Panc1 (cell line): ENCODE results near the gene LEKR1. TPM values are rescaled to one million over a fixed set of nuclear protein-coding genes. Genes with fewer than 3 reads are reported as not detected.

ENCODE experiments used
- ATAC-seq: fragments of 200-7000 bp; cut with Tn5 transposase; 2 replicates; pipeline ENCODE4 v1.9.1; 2020; ENCODE audit warnings: mild to moderate bottlenecking, moderate library complexity
- BruUV-seq: library from RNA; stranded (reverse); fragments of 400-500 nt; replicated peaks from 2 replicates; lab custom pipeline; 2021; lab: Mats Ljungman, UMichigan
- CTCF ChIA-PET: fragments of 300-600 bp; sonication (Branson Sonifier 250); formaldehyde crosslinking; loops from one replicate; lab custom pipeline; 2022; ENCODE audit warnings: antibody characterized with exemption; lab: Charles Lee
- POLR2A ChIA-PET: fragments of 300-600 bp; sonication (Branson Sonifier 250); formaldehyde crosslinking; loops from one replicate; lab custom pipeline; 2022; ENCODE audit warnings: antibody characterized with exemption; lab: Charles Lee
- DNase-seq: peaks from one replicate; pipeline ENCODE4 v3.0.0-alpha.2; 2010; ENCODE audit warnings: low read depth, low spot score
- H3K27ac ChIP-seq: 2 replicates; pipeline ENCODE4 v1.5.1; 2011; ENCODE audit warnings: mild to moderate bottlenecking, low read length, inconsistent platforms
- H3K27me3 ChIP-seq: fragments of 200-500 bp; sonication (Bioruptor generic); 2 replicates; pipeline ENCODE4 v1.6.0; 2014; ENCODE audit warnings: low read length, inconsistent platforms; ENCODE audit not compliant: control insufficient read depth, insufficient read depth
- H3K36me3 ChIP-seq: fragments of 200-500 bp; sonication (Bioruptor generic); 2 replicates; pipeline ENCODE4 v1.5.1; 2014; ENCODE audit warnings: inconsistent platforms, mild to moderate bottlenecking, low read length, moderate library complexity; ENCODE audit not compliant: control insufficient read depth, insufficient read depth
- H3K4me1 ChIP-seq: 2 replicates; pipeline ENCODE4 v1.5.1; 2011; ENCODE audit warnings: inconsistent platforms, mild to moderate bottlenecking, low read length, moderate library complexity; ENCODE audit not compliant: control insufficient read depth, insufficient read depth
- H3K4me3 ChIP-seq, 2 experiments: 2 replicates each; pipeline ENCODE4 v1.5.1; 2011 to 2012; ENCODE audit warnings: low read depth in 2 of 2, low read length in 2 of 2, mild to moderate bottlenecking in 2 of 2, inconsistent platforms in 1 of 2, moderate library complexity in 1 of 2
- H3K9me3 ChIP-seq: fragments of 200-500 bp; sonication (Bioruptor generic); 2 replicates; pipeline ENCODE4 v1.5.1; 2014; ENCODE audit warnings: low read depth, mild to moderate bottlenecking, inconsistent platforms, low read length, moderate library complexity; ENCODE audit not compliant: control insufficient read depth, insufficient read depth
- POLR2AphosphoS5 ChIP-seq: IDR thresholded peaks from 2 replicates; pipeline ENCODE4 v1.6.1; 2012; ENCODE audit warnings: mild to moderate bottlenecking, low read depth, low read length, moderate library complexity
- SIN3A ChIP-seq: IDR thresholded peaks from 2 replicates; pipeline ENCODE4 v1.6.1; 2012; ENCODE audit warnings: low read depth, mild to moderate bottlenecking, low read length, moderate library complexity, borderline replicate concordance; ENCODE audit not compliant: insufficient read depth
- TCF7L2 ChIP-seq: IDR thresholded peaks from 2 replicates; pipeline ENCODE4 v1.6.1; 2011; ENCODE audit warnings: mild to moderate bottlenecking, low read depth, low read length, inconsistent platforms
- in situ Hi-C: cut with HindIII; loops from 2 replicates; pipeline ENCODE4 v1.10.0; 2016; ENCODE audit warnings: low sequenced_read_pairs, low pct_unique_long_range_greater_than_20kb
- intact Hi-C: fragments of 100-400 bp; cut with micrococcal nuclease; formaldehyde crosslinking; loops from one replicate; pipeline ENCODE4 v1.10.0; 2022; ENCODE audit not compliant: unreplicated experiment
- total RNA-seq: library from RNA; stranded (reverse); gene quantifications from one replicate; pipeline ENCODE4 v1.2.1, GENCODE V29; 2021; ENCODE audit not compliant: unreplicated experiment
- TF ChIP-seq, protein P1 (sequence below), 2 experiments: IDR thresholded peaks; 2 replicates each; pipeline ENCODE4 v1.6.1; 2011 to 2012; ENCODE audit warnings: low read depth in 2 of 2, control low read depth in 1 of 2, low read length in 1 of 2, mild to moderate bottlenecking in 1 of 2, moderate library complexity in 1 of 2; ENCODE audit not compliant: insufficient read depth in 1 of 2
- TF ChIP-seq, protein P2 (sequence below): fragments of 450-650 bp; IDR thresholded peaks from 2 replicates; pipeline ENCODE4 v1.5.1; 2017; ENCODE audit warnings: mild to moderate bottlenecking

LEKR1 gene
- total RNA-seq, 1 experiment from 2014 or later: not detected

DNA sequence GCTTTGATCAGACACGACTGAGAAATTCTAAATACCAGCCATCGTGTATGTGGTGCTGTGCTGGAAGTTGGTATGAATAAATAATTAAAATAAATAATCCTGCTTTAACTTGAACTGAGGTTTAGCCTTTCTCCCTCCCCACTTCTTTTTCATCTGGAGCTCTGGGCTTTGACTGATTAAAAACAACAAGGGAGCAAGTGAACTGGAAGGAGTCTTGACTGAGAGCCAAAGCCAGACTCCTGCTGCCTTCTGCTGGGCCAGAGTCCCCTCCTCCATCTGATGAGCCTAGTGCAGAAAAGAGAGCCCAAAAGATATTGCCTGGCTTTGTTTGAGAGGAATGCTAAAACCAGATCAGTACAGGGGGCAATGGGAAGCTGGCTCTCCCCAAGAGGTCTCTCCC lies 237.8 kb downstream of the LEKR1 start:
- BruUV-seq: no TSS peak
- DNase-seq (no peak), ATAC-seq (no peak)
- Histone ChIP-seq H3K27ac (no peak overlapping the region), H3K36me3 (no peaks in the 10 kb centered on the region), H3K27me3 (no peaks in the 10 kb centered on the region), H3K4me3 (no peak overlapping the region), H3K9me3 (no peaks in the 10 kb centered on the region), H3K4me1 (0 out of 2 replicates have a peak, but pooled peaks cover 4% of the 10 kb centered on the region)
- intact Hi-C loops: no loop called here
- CTCF ChIA-PET: no interaction called here
- no peak for TF ChIP-seq POLR2AphosphoS5
- TF ChIP-seq, protein P1, sequence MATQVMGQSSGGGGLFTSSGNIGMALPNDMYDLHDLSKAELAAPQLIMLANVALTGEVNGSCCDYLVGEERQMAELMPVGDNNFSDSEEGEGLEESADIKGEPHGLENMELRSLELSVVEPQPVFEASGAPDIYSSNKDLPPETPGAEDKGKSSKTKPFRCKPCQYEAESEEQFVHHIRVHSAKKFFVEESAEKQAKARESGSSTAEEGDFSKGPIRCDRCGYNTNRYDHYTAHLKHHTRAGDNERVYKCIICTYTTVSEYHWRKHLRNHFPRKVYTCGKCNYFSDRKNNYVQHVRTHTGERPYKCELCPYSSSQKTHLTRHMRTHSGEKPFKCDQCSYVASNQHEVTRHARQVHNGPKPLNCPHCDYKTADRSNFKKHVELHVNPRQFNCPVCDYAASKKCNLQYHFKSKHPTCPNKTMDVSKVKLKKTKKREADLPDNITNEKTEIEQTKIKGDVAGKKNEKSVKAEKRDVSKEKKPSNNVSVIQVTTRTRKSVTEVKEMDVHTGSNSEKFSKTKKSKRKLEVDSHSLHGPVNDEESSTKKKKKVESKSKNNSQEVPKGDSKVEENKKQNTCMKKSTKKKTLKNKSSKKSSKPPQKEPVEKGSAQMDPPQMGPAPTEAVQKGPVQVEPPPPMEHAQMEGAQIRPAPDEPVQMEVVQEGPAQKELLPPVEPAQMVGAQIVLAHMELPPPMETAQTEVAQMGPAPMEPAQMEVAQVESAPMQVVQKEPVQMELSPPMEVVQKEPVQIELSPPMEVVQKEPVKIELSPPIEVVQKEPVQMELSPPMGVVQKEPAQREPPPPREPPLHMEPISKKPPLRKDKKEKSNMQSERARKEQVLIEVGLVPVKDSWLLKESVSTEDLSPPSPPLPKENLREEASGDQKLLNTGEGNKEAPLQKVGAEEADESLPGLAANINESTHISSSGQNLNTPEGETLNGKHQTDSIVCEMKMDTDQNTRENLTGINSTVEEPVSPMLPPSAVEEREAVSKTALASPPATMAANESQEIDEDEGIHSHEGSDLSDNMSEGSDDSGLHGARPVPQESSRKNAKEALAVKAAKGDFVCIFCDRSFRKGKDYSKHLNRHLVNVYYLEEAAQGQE (IDR thresholded peaks at IDR 0.05; ENCODE audit: insufficient read depth in 1 of 2, low read depth in 2 of 2, low read length in 1 of 2): no peak
- no peak for TF ChIP-seq TCF7L2
- no peak for TF ChIP-seq SIN3A
- TF ChIP-seq, protein P2, sequence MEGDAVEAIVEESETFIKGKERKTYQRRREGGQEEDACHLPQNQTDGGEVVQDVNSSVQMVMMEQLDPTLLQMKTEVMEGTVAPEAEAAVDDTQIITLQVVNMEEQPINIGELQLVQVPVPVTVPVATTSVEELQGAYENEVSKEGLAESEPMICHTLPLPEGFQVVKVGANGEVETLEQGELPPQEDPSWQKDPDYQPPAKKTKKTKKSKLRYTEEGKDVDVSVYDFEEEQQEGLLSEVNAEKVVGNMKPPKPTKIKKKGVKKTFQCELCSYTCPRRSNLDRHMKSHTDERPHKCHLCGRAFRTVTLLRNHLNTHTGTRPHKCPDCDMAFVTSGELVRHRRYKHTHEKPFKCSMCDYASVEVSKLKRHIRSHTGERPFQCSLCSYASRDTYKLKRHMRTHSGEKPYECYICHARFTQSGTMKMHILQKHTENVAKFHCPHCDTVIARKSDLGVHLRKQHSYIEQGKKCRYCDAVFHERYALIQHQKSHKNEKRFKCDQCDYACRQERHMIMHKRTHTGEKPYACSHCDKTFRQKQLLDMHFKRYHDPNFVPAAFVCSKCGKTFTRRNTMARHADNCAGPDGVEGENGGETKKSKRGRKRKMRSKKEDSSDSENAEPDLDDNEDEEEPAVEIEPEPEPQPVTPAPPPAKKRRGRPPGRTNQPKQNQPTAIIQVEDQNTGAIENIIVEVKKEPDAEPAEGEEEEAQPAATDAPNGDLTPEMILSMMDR: no peak
- POLR2A ChIA-PET: interaction anchor here (0.9 kb wide), 1 partner anchor 432 kb away, joined by 3 read pairs; no protein-coding TSS in a partner anchor
- in situ Hi-C loops: no loop called here

DNA sequence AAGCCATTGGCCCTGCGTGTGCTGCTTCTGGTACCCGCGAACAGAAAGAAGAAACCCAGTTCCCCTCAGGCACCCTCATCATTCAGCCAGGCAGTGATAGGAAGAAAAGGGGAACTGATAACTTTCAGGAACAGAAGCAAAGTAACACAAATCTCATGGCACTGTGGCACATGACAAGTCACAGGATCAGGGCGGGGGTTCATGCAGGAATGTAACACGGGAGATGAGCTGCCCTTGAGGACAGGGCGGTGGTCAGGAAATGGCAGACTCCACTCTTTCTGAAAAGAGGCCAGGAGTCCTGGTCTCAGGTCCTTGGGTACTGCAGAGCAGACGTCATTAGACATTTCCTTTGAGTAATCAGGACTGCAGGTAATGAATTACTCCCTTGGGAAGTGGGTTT lies 238.2 kb downstream of the LEKR1 start:
- ChIA-PET POLR2A (interaction anchor here (0.9 kb wide), 1 partner anchor 432 kb away, joined by 3 read pairs; no protein-coding TSS in a partner anchor), CTCF (no interaction called here)
- TF ChIP-seq SIN3A (no peak), POLR2AphosphoS5 (no peak), TCF7L2 (no peak)
- TF ChIP-seq, protein P2: no peak
- TF ChIP-seq, protein P1 (IDR thresholded peaks at IDR 0.05; ENCODE audit: insufficient read depth in 1 of 2, low read depth in 2 of 2, low read length in 1 of 2): no peak
- Histone ChIP-seq H3K27ac (no peak overlapping the region), H3K36me3 (no peaks in the 10 kb centered on the region), H3K27me3 (no peaks in the 10 kb centered on the region), H3K4me3 (no peak overlapping the region), H3K4me1 (0 out of 2 replicates have a peak, but pooled peaks cover 4% of the 10 kb centered on the region), H3K9me3 (no peaks in the 10 kb centered on the region)
- intact Hi-C loops (no loop called here), in situ Hi-C loops (no loop called here)
- DNase-seq (no peak), ATAC-seq (no peak)
- BruUV-seq: no TSS peak
